Right atrium auricular region (tissue), 2 donors: Measurements from ENCODE around the gene MLLT1. TPM values are rescaled to one million over a fixed set of nuclear protein-coding genes. Genes with fewer than 3 reads are reported as not detected.

Experiments
- DNase-seq: peaks from one replicate; pipeline ENCODE4 v3.0.0-alpha.2; 2019; ENCODE audit warnings: low spot score
- H3K27ac ChIP-seq, 2 donors: fragments of 200-600 bp; sonication (generic); 1 replicate in 1 of 2; 2 replicates in 1 of 2; pipeline ENCODE4 v1.5.1; 2016 to 2019
- H3K27me3 ChIP-seq, 2 donors: fragments of 200-600 bp; sonication (generic); one replicate each; pipeline versions ENCODE4 v1.5.1 to v1.6.0; 2017 to 2019
- H3K36me3 ChIP-seq: fragments of 200-600 bp; sonication (generic); one replicate; pipeline ENCODE4 v1.5.1; 2016
- H3K4me1 ChIP-seq, 2 donors: fragments of 200-600 bp; sonication (generic); one replicate each; pipeline versions ENCODE4 v1.5.1 to v1.6.0; 2017 to 2019
- H3K4me3 ChIP-seq, 2 donors: fragments of 200-600 bp; sonication (generic); 1 replicate in 1 of 2; 2 replicates in 1 of 2; pipeline ENCODE4 v1.5.1; 2017 to 2019; ENCODE audit warnings: mild to moderate bottlenecking in 1 of 2, moderate library complexity in 1 of 2
- H3K9me3 ChIP-seq, 2 donors: fragments of 200-600 bp; sonication (generic); one replicate each; pipeline ENCODE4 v1.5.1; 2019
- CTCF ChIP-seq, 2 donors: fragments of 200-600 bp; sonication (generic); IDR thresholded peaks; one replicate each; pipeline ENCODE4 v1.5.1; 2019; ENCODE audit warnings: antibody characterized with exemption in 2 of 2
- total RNA-seq, 2 donors: library from RNA; depleted of rRNA; stranded (reverse); fragments of >200 nt; gene quantifications; one replicate each; pipeline ENCODE4 v1.1.0, GENCODE V29; 2016

Gene MLLT1, protein sequence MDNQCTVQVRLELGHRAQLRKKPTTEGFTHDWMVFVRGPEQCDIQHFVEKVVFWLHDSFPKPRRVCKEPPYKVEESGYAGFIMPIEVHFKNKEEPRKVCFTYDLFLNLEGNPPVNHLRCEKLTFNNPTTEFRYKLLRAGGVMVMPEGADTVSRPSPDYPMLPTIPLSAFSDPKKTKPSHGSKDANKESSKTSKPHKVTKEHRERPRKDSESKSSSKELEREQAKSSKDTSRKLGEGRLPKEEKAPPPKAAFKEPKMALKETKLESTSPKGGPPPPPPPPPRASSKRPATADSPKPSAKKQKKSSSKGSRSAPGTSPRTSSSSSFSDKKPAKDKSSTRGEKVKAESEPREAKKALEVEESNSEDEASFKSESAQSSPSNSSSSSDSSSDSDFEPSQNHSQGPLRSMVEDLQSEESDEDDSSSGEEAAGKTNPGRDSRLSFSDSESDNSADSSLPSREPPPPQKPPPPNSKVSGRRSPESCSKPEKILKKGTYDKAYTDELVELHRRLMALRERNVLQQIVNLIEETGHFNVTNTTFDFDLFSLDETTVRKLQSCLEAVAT
- total RNA-seq = 10 to 100 TPM; 21.2 to 36.9 TPM

DNA sequence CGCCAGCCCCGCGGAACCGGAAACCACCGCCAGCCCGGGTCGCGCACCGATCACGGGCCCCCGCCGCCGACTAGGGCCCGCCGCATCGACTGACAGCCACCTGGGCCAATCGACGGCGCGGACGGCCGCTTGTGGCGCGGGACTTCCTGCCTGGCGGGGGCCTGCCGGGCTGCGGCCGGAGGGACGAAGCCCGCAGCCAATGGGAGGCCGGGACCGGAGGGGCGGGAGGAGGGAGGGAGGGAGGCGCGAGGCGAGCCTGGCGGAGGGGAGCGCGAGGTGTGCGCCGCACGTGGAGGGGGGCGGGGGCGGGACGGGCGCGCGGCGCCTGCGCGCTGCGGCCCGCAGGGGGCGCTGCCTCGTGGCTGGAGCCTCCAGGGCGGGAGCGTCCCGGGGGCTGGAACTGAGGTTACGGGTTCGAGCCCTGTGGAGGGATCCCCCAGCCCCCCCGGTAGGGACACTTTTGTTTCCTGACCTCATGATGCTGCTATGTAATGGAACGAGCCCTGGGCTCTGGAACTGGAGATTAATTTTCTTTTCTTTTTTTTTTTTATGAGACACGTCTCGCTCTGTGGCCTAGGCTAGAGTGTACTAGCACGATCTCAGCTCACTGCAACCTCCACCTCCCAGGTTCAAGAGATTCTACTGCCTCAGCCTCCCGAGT, at the start of gene MLLT1:
TSS of gene MLLT1 (minus strand) at position 45 of the 661 bp plus-strand sequence. CDS start 191 bp downstream, outside the sequence.
- Histone ChIP-seq H3K36me3 (no peaks in the 10 kb centered on the region), H3K27me3 (no peaks in the 10 kb centered on the region), H3K27ac (peak within 1 kb of the TSS; percentile 78 to 84), H3K4me3 (peak within 1 kb of the TSS; percentile 79 to 83), H3K9me3 (no peaks in the 10 kb centered on the region), H3K4me1 (peaks cover 0 to 46% of the 10 kb centered on the region in 2 donors)
- peak; percentile 84 to 89 for TF ChIP-seq CTCF (IDR thresholded peaks at IDR 0.05)
- peak; percentile 95 for DNase-seq

- H3K4me3 ChIP-seq = no peak overlapping the region
- no peaks in the 10 kb centered on the region for H3K9me3 ChIP-seq
- H3K27ac ChIP-seq = no peak overlapping the region
- no peaks in the 10 kb centered on the region for H3K27me3 ChIP-seq
- no peaks in the 10 kb centered on the region for H3K4me1 ChIP-seq
- no peaks in the 10 kb centered on the region for H3K36me3 ChIP-seq
- DNase-seq = no peak
- no peak for TF ChIP-seq CTCF (IDR thresholded peaks at IDR 0.05)
These were observed 47.0 kb upstream of the MLLT1 start for GRCh38 chr19:6326815-6327214.

- no peak for TF ChIP-seq CTCF (IDR thresholded peaks at IDR 0.05)
- no peak overlapping the region for H3K4me3 ChIP-seq
- H3K36me3 ChIP-seq = no peaks in the 10 kb centered on the region
- no peak for DNase-seq
- H3K9me3 ChIP-seq = no peaks in the 10 kb centered on the region
- no peak overlapping the region for H3K27ac ChIP-seq
- H3K27me3 ChIP-seq = no peaks in the 10 kb centered on the region
- no peaks in the 10 kb centered on the region for H3K4me1 ChIP-seq
These were observed 45.8 kb upstream of the MLLT1 start for GRCh38 chr19:6325614-6326013.

DNA sequence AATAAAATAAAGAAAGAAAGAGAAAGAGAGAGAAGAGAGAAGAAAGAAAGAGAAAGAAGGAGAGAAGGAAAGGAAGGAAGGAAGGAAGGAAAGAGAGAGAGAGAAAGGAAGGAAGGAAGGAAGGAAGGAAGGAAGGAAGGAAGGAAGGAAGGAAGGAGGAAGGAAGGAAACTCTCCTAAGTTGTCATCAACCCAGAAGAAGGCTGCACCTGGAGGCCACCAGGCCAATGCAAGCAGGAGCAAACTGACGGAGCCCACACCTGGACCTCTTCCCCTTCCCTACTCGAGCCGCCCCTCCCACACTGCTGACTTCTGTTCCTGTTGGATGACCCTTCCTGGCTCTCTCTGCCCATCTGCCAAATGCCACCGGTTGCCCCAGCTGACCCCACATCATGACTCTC, 45.0 kb upstream of the MLLT1 start:
- H3K27ac ChIP-seq = no peak overlapping the region
- no peaks in the 10 kb centered on the region for H3K4me1 ChIP-seq
- no peaks in the 10 kb centered on the region for H3K27me3 ChIP-seq
- H3K9me3 ChIP-seq = no peaks in the 10 kb centered on the region
- TF ChIP-seq CTCF (IDR thresholded peaks at IDR 0.05) = no peak
- H3K4me3 ChIP-seq = no peak overlapping the region
- DNase-seq = no peak
- H3K36me3 ChIP-seq = no peaks in the 10 kb centered on the region

DNA sequence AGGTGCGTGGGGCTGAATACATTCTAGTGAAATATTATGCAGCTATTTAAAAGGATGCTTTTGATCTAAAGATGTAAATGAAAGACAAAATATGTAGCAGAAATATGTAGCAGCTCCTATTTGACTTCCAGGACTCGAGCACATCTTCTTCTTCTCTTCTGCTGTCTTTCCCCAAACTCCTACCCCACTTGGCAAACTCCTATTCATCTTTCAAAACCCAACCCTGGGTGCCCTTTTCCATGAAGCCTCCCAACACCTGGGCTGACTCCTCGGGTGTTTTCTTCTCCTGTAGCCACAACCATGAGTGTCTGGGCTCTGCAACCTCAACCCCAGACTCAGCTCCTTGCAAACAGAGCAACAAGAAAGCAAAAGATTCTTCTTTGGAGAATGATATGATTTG, 42.5 kb upstream of the MLLT1 start:
- Histone ChIP-seq H3K27me3 (no peaks in the 10 kb centered on the region), H3K36me3 (no peaks in the 10 kb centered on the region), H3K9me3 (no peaks in the 10 kb centered on the region), H3K27ac (no peak overlapping the region), H3K4me3 (no peak overlapping the region), H3K4me1 (no peaks in the 10 kb centered on the region)
- TF ChIP-seq CTCF (IDR thresholded peaks at IDR 0.05) = no peak
- DNase-seq = no peak
